ENCODE data around the gene TNPO3.

DNA sequence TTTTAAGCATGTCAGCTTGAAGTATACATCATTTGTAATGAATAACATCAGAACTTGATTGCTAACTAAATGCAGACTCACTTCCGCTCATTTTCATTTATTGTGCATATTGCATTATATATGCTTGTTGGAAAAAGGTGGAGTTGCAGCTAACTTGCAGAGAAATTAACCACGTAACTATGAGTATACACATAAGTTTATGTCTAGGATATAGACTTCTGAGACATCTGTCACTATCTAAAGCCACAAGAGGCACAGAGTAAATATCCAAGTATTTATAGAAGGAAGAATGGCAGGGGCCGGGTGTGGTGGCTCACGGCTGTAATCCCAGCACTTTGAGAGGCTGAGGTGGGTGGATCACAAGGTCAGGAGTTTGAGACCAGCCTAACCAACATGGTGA is 47.3 kb downstream of the TNPO3 start:
- TF ChIP-seq, protein P1, sequence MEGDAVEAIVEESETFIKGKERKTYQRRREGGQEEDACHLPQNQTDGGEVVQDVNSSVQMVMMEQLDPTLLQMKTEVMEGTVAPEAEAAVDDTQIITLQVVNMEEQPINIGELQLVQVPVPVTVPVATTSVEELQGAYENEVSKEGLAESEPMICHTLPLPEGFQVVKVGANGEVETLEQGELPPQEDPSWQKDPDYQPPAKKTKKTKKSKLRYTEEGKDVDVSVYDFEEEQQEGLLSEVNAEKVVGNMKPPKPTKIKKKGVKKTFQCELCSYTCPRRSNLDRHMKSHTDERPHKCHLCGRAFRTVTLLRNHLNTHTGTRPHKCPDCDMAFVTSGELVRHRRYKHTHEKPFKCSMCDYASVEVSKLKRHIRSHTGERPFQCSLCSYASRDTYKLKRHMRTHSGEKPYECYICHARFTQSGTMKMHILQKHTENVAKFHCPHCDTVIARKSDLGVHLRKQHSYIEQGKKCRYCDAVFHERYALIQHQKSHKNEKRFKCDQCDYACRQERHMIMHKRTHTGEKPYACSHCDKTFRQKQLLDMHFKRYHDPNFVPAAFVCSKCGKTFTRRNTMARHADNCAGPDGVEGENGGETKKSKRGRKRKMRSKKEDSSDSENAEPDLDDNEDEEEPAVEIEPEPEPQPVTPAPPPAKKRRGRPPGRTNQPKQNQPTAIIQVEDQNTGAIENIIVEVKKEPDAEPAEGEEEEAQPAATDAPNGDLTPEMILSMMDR (IDR thresholded peaks at IDR 0.05): no peak
- TF ChIP-seq POLR2AphosphoS5 (IDR thresholded peaks at IDR 0.05): no peak
- no peak for TF ChIP-seq POLR2A (IDR thresholded peaks at IDR 0.05)
- no peak for TF ChIP-seq EP300 (IDR thresholded peaks at IDR 0.05; ENCODE audit: low read depth)
